GM18907 (cell line): ENCODE results near the gene CELA1.
A peak's percentile ranks its signal among the peaks of the same experiment; 100 is the strongest.
"Not testable (repeated sequence)": the region's sequence is repeated elsewhere in the genome, so short reads cannot be mapped to it uniquely, and the experiment has no call there.

Experiments used
- ATAC-seq: cut with Tn5 transposase; IDR thresholded peaks from one replicate; pipeline ENCODE4 v1.9.1; 2021; ENCODE audit warnings: mild to moderate bottlenecking, moderate library complexity; ENCODE audit not compliant: unreplicated experiment

Gene CELA1

DNA sequence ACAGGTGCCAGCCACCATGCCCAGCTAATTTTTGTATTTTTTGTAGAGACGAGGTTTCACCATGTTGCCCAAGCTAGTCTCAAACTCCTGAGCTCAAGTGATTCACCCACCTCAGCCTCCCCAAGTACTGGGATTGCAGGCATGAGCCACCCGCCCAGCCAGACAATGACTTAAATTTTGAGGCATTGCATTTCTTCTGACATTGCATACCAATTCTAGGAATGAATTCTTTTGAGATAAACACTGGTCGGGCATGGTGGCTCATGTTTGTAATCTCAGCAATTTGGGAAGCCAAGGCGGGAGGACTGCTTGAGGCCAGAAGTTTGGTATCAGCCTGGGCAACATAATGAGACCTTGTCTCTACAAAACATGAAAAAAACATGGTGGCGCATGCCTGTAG is 2.5 kb upstream of the CELA1 start:
- no peak for ATAC-seq

DNA sequence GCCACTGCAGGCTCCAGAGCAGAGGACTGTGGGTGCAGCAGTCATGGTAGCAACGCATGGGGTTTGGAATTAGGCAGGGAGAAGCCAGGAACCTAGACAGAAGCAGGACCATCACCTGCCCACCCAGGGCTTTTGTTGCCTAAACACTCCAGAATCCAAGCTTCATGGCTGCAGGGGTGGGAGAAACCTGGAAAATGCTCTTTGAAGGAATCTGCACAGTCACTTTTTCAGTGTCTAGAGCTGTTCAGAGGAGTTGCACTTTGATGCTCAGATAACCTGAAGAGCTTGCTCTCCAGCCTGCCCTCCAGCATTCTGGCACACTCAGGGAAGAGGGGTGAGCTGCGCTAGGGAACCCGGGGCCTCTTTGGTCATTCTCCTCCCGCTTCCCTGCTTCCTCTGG is 1.6 kb upstream of the CELA1 start:
- no peak for ATAC-seq

GRCh38 chr12:51345681-51346080 is 798 bp downstream of the CELA1 start:
- ATAC-seq = no peak

GRCh38 chr12:51343201-51343600 is 3.3 kb downstream of the CELA1 start:
- ATAC-seq = no peak

DNA sequence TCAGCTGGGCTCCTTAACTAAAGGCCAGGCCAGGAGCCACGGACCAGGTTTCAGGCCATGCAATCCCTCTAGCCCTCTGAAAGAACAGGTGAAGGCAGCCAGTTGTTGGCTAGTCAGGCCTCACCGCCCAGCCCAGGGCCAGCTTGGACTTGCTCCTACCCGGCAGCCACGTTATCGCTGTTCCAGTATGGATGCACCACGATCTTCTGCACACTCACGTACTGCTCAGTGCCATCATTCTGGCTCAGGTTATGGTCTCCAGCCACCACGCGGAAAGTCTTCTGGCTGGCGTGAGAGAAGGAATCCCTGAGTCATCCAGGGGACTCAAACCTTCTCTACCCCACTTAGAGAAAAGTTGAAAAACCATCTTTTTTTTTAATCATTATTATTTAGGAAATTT is 4.1 kb downstream of the CELA1 start:
- no peak for ATAC-seq

- ATAC-seq = no peak
Measured at GRCh38 chr12:51341251-51342007, 5.0 kb downstream of the CELA1 start.

- ATAC-seq = no peak
Measured at GRCh38 chr12:51339750-51340149, 6.7 kb downstream of the CELA1 start.

- not testable (repeated sequence) for ATAC-seq
Measured at GRCh38 chr12:51337336-51337735, 9.1 kb downstream of the CELA1 start.

DNA sequence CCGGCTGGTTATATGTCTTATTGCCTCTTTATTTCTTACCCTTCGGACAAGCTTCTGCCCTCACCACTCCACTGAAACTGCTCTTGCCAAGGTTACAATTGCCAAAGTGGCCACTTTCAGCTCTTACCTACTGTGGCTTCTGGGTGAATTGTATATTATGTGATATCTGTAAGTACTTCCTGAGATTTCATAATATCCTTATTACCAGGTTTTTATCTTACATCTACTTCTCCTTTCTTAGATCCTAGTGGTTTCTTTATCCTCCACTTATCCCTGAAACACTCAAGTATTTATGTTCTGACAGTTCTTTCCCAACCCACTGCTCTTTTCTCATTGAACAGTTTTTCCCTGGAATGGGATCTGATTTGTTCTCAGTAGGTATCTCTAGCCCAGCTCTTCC is 10.5 kb downstream of the CELA1 start:
- no peak for ATAC-seq

GRCh38 chr12:51334764-51335163 is 11.7 kb downstream of the CELA1 start:
- ATAC-seq = no peak

- ATAC-seq = no peak
Measured at GRCh38 chr12:51333536-51333935, 12.9 kb downstream of the CELA1 start.

- ATAC-seq = no peak
Measured at GRCh38 chr12:51330186-51330585, 16.3 kb downstream of the CELA1 start.

- ATAC-seq = no peak
Measured at GRCh38 chr12:51329742-51330141, 16.7 kb downstream of the CELA1 start.

DNA sequence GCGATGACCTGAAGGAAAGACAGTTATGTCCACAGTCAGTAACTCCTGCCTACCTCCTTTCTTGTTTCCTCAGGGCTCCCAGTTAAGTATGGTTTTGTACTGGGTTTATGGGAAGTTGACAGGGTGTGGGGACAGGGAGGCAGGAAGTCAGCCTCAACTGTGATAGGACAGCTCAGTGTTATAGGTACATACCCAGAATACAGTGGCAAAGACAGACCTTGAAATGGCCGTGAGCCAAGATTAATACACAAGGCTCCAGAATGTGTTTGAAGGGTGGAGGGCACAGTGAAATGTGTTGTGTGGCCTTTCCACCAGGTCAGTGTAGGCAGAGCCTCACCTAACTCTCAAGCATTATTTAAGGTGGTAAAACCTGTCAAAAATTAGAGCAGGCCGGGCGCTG is 17.9 kb downstream of the CELA1 start:
- no peak for ATAC-seq

DNA sequence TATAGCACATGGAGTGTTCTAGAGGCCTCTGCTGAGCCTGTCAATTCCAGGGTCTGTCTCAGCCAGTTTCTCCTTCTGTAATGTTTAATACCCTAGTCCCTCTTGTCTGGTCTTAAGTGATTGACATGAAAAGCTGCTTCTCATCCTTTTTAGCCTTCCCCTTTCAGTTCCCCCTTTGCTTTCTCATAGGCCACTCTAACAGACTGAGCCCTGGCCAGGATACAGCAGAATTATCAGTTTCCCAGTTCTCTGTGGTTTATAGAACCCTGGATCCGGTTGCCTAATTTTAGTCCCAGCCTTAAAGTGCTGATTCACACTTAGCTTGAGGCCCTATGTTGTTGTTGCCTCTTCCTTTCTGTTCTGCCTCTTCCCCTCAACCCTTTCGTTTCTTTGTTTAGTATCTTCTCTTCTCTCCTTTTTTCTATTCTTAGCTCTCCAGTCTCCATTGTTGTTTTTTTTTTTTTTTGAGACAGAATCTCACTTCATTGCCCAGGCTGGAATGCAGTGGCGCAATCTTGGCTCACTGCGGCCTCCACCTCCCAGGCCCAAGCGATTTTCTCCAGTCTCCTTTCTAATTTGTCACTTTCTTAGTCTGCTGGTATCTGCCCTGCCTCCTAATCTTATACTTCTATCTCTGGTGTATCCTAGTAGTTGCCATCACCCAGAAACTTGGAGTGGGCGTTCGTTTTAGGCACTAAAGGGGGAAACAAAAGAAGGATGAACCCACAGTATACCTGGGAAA is 19.6 kb downstream of the CELA1 start:
- ATAC-seq = peak; percentile 42

DNA sequence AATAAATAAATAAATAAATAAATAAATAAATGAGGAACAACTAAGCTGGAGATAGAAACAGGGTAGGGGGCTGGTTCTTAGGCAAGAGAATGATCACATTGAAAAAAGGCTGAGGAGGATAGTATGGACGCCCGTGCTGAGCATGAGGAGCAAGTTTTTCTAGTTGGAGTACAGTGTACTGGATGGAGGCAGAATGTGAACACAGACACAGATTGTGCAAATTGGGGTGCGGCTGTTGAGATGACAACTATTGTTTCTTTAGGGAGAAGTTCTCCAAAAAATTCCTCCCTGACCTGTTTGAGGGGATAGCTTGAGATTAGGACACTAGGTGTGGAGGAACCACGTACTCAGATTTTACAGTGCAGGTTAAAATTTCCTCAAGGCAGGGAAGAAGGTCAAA is 21.5 kb downstream of the CELA1 start:
- ATAC-seq = no peak

- ATAC-seq = peak; percentile 66
Measured at GRCh38 chr12:51323966-51324895, 22.2 kb downstream of the CELA1 start, which contains the start of gene BIN2. TSS of gene BIN2 (minus strand) at chr12:51324174. CDS start at chr12:51324102, 72 bp downstream.

DNA sequence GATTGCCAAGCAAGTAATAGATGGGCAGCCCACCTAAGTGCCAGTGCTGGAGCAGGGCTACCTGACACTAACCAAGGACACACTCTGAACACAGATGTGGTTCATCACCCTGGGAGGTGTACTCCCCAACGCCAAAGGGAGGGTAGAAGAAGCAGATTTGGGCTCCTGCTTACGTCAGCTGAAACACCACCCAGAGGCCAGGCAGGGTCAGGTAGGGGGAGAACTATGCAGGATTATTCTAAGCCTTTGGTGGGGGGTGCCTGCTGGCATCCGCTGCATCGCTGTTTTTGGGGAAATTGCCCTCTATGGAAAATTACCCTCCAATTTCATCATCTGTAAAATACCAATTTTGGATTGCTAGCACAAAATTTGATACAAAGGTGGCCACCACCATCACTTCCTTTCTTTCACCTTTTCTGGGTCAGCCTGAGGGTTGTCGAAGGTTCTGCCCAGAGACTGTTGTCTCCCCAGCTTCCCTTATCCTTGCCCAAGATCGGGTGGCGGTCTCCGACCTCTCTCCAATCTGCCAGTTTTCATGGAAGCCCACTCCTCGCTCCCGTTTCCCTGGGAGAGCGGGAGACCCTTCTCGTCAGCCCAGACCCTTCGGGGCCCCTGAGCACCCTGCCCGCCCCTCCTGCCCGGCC is 23.0 kb downstream of the CELA1 start:
- ATAC-seq = peak; percentile 32

GRCh38 chr12:51322452-51322851 is 24.0 kb downstream of the CELA1 start:
- ATAC-seq = no peak

DNA sequence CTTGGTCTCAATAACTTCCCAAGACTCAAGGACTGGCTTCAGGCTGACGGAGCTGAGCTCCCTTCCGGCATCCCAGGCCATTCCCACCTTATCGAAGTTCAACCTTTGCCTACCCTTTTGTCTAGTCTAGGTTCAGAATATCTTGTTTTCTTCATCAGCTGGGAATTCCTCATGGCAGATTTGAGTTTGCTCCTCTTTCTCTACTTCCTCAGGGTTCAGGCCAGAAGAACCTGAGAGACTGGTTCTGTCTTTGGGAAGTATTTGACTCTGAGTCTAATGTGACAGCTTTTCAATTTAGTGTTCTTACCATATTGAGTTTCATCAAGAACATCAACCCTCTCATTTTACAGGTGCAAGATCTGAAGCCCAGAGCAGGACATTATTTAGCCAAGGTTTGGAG is 24.6 kb downstream of the CELA1 start:
- ATAC-seq = no peak
